ENCODE data around the gene ACOX1.

- no peak for TF ChIP-seq CTCF (IDR thresholded peaks at IDR 0.05)
- no peak for TF ChIP-seq EP300 (IDR thresholded peaks at IDR 0.05)
Measured at GRCh38 chr17:75913537-75914210, 65.3 kb downstream of the ACOX1 start.
